ENCODE measurements around the gene RBMS1.

- TF ChIP-seq CTCF (IDR thresholded peaks at IDR 0.05; ENCODE audit: low read length) = no peak
- no peak for TF ChIP-seq EZH2phosphoT487 (IDR thresholded peaks at IDR 0.05; ENCODE audit: low read length)
- no peak for TF ChIP-seq EZH2 (optimal IDR thresholded peaks at IDR 0.05; ENCODE audit: low read depth, low read length)
Measured at GRCh38 chr2:160502478-160502877, 8.9 kb upstream of the RBMS1 start.

Measured in MM.1S (cell line).